Measurements from ENCODE around the gene TMEM143.
A peak's percentile ranks its signal among the peaks of the same experiment; 100 is the strongest.
"Not testable (repeated sequence)": the region's sequence is repeated elsewhere in the genome, so short reads cannot be mapped to it uniquely, and the experiment has no call there.

TMEM143 gene

DNA sequence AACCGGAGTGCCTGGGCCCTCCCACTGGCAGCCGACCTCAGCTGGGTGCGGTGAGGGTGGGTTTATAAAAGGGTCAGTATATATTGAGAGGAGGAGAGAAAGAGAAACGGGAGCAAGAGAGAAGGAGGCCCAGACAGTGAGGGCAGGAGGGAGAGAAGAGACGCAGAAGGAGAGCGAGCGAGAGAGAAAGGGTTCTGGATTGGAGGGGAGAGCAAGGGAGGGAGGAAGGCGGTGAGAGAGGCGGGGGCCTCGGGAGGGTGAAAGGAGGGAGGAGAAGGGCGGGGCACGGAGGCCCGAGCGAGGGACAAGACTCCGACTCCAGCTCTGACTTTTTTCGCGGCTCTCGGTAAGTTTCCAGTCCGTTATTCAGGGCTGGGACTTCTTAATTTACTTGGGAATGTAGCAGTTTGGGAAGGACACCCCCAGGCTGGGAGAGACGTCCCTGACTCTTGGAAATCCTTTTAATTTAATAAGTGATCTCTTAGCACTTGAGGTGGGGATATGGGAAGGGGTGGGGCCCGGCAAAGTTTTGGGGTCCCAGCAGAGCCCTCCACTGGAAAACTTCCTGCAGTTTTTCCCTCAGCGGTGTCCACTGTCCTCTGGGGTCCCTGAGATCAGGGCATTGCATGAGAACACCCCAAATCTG, 38.4 kb downstream of the TMEM143 start, which contains the start of gene EMP3:
TSS of gene EMP3 (plus strand) at position 288 of the 646 bp plus-strand sequence. CDS start 1,293 bp downstream, outside the sequence.
- DNase-seq: peak; percentile 62

GRCh38 chr19:48321622-48322591, 41.8 kb downstream of the TMEM143 start:
- DNase-seq: peak; percentile 97

DNA sequence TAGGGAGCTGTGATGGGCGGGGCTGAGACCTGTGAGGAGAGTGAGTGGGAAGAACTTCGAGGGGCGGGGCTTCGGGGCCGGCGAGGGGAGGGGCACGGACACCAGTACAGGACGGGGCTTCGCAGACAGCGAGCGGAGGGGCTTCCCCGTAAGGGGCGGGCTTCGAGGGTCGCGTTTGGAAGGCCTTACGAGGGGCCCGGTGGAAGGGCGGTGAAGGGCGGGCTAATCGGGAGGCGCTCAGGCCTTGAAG, 42.4 kb downstream of the TMEM143 start:
- peak; percentile 18 for DNase-seq

DNA sequence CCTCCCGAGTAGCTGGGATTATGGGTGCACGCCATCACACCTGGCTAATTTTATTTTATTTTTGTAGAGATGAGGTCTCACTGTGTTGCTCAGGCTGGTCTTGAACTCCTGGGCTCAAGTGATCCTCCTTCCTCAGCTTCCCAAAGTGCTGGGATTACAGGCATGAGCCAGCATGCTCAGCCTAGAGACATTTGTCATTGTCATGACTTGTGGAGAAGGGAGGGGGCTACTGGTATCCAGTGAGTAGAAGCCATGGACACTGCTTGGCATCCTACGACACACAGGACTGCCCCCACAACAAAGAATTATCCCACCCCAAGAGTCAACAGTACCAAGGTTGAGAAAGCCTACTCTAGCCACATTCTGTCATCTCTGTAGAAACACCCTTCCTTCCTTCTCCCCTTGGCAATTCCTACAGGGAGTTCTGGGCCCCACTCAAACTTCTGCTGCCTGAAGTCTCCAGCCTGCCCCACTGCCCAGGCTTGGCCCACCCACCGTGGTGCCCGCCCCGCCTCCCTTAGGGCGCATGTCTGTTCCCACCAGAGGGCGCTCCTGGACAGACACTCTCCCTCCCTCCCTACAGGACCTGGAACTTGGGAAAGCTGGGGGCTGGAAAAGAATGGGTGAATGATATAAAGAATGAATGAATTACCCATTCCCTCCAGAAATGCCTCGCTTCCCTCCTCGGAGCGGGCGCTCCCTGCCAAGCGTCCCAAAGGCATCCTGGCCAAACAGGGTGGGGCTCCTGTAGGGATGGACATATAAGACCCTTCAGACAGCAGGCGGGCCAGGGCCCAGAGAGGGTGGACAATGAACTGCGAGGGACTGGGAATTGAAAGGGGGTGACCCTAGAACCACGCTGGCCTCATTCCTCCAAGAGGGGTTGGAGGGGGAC, 43.8 kb downstream of the TMEM143 start:
- peak; percentile 64 for DNase-seq

GRCh38 chr19:48318286-48318987, 45.3 kb downstream of the TMEM143 start:
- DNase-seq: no peak

- not testable (repeated sequence) for DNase-seq
These were observed 46.1 kb downstream of the TMEM143 start for GRCh38 chr19:48317708-48317960.

DNA sequence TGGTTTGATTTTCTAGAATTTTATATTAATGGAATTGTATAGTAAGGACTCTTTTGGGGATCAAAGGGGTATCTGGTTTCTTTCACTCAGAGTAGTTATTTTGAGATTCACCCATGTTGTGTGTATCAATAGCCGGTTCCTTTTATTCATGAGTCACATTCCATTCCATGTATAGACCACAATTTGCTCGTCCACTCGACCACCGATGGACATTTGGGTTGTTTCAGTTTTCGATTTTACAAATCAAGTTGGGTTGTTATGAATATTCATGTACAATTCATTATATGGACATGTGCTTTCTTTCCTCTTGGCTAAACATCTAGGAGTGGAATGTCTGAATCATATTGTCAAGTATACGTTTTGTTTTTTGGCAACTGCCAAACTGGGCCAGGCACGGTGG, 48.0 kb downstream of the TMEM143 start:
- no peak for DNase-seq

DNA sequence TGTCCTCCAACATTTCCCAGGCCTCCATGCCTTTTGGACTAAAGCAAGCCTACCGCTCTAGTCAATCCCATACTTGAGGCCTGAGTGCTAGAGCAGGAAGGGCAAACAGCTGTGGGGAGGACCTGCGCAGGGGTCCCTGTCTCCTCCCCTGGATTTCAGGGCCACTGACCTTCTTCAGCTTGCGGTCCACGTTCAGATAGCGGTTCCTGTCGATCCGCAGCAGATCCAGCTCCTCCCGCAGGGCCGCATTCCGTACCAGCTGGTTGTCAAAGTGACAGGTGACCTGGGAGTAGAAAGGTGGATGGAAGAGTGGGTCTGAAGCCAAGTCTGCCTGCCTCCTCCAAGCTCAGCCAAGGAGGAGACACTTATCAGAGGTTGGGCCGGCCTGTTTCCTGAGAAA, 52.4 kb downstream of the TMEM143 start:
- DNase-seq: no peak

DNA sequence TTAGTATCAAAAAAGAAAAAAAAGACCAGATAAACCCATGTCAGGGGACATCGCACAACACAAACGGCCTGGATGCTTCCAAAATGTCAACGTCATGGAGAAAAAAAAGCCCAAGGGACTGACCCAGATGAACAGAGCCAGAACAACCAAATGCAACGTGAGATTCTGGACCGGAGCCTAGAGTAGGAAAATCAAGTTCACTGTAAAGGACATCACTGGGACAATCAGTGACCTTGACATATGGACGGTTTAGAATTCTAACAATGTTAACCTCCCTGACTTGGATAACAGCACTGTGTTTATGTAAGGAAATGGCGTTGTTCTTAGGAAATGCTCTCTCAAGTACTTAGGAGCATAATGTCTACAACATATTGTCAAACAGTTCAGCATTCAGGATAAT, 53.5 kb downstream of the TMEM143 start:
- DNase-seq: no peak

DNA sequence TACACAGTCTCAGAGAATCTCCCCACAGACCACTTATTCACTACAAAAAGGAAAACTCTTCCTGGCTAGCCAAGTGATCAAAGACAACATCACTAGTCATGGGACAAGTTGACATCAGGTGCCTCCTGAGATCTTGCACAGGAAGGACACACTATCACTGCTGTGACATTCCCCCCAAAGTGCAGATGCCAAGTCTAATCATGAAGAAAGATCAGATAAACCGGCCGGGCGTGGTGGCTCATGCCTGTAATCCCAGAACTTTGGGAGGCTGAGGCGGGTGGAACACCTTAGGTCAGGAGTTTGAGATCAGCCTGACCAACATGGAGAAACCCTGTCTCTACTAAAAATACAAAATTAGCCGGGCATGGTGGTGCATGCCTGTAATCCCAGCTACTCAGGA, 54.0 kb downstream of the TMEM143 start:
- DNase-seq: not testable (repeated sequence)

DNA sequence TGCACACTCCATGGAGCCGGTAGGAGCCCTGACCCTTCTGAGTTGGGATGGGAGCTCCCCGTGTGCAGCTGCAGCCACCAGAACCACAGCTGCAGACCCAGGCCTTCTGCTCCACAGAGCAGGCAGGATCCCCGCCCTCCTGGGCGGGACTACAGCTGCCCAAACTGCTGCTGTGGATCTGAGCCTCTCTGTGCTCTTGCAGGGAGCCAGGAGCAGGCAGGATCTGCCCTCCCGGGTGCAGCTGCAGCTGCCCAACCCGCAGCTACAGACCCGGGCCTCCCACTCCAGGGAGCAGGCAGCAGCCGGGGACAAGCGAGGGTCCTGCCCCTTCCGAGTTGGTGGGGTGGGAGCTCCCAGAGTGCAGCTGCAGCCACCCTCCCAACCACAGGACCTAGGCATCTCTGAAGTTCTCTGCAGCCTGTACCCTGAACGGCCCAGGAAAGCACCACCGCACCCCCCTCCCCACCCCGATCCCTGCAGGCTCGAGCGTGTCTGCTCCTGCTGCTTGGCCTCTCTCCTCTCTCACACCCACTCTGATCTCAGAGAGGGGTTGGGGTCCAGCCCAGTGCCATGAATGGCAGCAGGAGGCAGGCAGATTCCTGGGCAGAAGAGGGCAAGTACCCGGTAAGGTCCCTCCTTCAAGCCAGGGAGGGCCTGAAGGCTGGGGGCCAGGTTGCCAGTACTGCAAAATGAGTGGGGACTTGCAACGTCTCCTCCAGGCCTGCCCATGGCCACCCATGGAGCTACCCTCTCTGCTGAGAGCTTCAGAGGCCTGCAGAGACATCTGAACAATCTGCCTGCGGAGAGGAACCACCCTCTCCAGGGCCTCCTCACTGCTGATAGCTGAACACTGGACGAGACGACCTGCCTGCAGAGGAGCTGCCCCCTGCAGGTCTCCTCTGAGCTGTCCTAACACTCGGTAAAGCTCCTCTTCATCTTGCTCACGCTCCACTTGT, 54.8 kb downstream of the TMEM143 start:
- no peak for DNase-seq

DNA sequence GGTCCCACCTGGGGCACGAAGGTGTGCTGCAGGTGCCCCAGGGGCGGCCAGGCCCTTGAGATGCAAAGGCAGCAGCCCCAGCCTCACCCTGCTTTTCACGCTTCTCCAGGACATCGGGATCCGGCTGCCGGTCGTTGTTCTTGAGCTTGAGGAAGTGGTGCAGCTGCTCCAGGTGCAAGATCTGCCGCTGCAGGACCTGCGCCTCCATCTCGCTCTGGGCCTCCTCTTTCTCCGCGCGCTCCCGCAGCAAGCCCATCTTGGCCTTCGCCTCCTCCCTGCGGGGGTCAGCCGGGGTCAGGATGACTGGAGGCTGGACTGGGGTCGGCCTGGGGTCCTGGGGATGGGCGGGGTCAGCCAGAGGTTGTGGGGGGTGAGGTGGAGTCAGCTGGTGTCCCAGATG, 59.9 kb downstream of the TMEM143 start:
- no peak for DNase-seq

- no peak for DNase-seq
These were observed 60.4 kb downstream of the TMEM143 start for GRCh38 chr19:48303367-48303766.

GRCh38 chr19:48302600-48302959, 61.2 kb downstream of the TMEM143 start:
- no peak for DNase-seq

DNA sequence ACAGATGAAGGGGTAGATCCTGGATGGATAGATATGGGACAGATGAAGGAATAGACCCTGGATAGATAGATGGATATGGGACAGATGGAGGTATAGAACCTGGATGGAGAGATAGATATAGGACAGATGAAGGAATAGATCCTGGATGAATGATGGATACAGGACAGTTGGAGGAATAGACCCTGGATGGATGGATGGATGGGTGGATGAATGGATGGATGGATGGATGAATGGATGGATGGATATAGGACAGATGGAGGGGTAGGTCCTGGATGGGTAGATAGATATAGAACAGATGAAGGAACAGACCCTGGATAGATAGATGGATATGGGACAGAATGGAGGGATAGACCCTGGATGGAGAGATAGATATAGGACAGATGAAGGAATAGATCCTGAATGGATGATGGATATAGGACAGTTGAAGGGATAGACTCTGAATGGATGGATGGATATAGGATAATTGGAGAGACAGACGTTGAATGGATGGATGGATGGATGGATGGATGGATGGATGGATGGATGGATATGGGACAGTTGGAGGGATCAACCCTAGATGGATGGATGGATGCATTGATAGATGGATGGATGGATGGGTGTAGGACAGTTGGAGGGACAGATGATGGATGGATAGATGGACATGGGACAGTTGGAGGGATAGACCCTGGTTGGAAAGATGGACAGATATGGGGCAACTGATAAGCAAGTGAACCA, 61.7 kb downstream of the TMEM143 start:
- no peak for DNase-seq

DNA sequence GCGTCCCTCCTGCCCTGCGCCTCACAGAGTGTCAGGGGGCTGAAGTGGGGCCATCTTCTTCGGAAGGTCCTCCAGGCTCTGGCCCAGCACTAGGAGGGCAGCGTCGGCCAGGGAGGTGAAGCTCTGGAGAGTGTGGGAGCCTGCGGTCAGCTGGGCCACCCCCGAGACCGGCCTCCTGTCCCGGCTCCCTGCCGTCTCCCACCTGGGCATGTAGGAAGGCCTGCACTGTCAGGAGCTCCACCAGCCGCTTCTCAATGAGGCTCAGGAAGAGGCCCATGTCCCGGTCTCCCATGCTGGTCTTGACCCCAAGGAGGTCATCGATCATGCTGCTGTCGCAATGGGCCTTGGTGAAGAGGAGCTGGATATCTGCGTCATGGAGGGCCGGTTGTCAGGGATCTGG, 65.8 kb downstream of the TMEM143 start:
- DNase-seq: no peak

DNA sequence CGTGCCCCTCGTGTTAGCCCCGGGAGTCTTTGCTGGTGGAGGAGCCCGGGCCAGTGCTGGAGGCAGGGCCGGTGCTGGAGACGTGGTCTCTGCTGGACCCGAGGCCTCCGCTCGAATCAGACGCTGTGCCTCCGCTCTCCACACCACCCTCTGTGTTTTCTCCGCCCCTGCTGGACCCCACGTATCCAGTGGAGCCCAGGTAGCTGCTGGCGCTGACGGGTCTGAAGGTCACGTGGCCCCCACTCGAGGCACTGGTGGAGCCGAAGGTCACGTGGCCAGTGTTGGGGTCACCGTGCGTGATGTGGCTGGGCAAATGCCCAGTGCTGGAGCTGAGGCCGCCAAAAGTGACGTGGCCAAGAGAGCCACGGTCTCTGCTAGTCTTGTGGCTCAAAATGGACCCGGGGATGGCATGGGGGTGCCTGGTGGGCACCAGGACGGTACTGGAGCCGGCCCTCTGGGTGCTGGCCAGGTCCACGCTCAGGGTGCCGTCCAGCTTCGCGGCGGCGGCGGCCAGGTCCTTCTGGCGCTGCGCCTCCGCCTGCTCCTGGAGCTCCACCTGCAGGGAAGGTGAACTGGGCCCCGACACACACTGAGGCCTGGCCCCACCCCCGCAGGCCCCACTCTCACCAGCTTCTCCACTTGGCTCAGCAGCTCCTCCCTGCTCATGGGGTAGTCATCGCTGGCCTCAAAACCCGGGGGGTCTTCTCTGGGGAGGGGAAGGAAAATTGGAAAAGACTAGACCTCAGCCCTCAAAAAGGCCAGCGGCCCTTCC, 66.6 kb downstream of the TMEM143 start:
- no peak for DNase-seq

- no peak for DNase-seq
These were observed 68.3 kb downstream of the TMEM143 start for GRCh38 chr19:48295458-48295857.

- DNase-seq: no peak
These were observed 70.9 kb downstream of the TMEM143 start for GRCh38 chr19:48292798-48293197.

DNA sequence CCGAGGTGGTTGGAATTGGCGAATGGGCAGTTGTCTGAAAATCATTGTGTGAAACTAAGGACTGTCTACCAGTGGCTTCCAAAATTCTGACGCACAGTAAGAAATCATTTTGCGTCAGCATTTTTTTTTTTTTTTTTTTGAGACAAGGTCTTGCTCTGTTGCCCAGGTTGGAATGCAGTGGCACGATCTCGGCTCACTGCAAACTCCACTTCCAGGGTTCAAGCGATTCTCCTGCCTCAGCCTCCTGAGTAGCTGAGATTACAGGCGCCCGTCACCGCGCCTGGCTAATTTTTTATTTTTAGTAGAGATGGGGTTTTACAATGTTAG, 72.3 kb downstream of the TMEM143 start:
- not testable (repeated sequence) for DNase-seq
